WTC11 (cell line): ENCODE data around the gene MORC2.

Source experiments
- ATF6 ChIP-seq: sonication (generic); formaldehyde crosslinking; IDR thresholded peaks from 2 replicates; pipeline ENCODE4 v1.8.1; 2023; ENCODE audit warnings: mild to moderate bottlenecking, missing genetic modification reagents
- CTCF ChIP-seq: fragments of 200-600 bp; IDR thresholded peaks from 2 replicates; pipeline ENCODE4 v1.8.0; 2022; ENCODE audit warnings: antibody characterized with exemption
- USF2 ChIP-seq: sonication (generic); formaldehyde crosslinking; IDR thresholded peaks from 2 replicates; pipeline ENCODE4 v1.8.1; 2023; ENCODE audit warnings: mild to moderate bottlenecking, missing genetic modification reagents, moderate library complexity

- TF ChIP-seq CTCF (no peak), ATF6 (no peak), USF2 (CRISPR knock-in tag) (no peak)
These were observed 74.9 kb downstream of the MORC2 start for GRCh38 chr22:30893434-30894370.
